ENCODE measurements around the gene ARHGAP25. TPM values are rescaled to one million over a fixed set of nuclear protein-coding genes. Genes with fewer than 3 reads are reported as not detected.

The ARHGAP25 gene
- total and polyA plus RNA-seq, 2 donors (not counting 3 experiments of a cell fraction or from before 2014, with no cell fraction given): 0.50 to 2.0 TPM

- H3K9me3 ChIP-seq (replicated peaks; ENCODE audit: control insufficient read depth, insufficient read depth, low read length): no peaks in the 10 kb centered on the region
- no peak overlapping the region for H2AFZ ChIP-seq (ENCODE audit: low read depth, low read length)
- H3K4me1 ChIP-seq (ENCODE audit: control insufficient read depth, extremely low read depth, insufficient read depth, low read length): no peaks in the 10 kb centered on the region
- no peak overlapping the region for H3K4me3 ChIP-seq (replicated peaks in 1 of 3; ENCODE audit: insufficient read depth in 1 of 3, low read depth in 1 of 3, low read length in 3 of 3)
- no peak overlapping the region for H3K4me2 ChIP-seq (ENCODE audit: insufficient read depth, low read length)
- H4K20me1 ChIP-seq (replicated peaks; ENCODE audit: control insufficient read depth, extremely low read depth, insufficient read depth, low read length): no peaks in the 10 kb centered on the region
- ChIA-PET POLR2A (no interaction called here), CTCF (interaction anchor here (0.7 to 1.3 kb wide), 3 partner anchors 9 to 237 kb away, joined by 3 to 7 read pairs (median 3); no protein-coding TSS in a partner anchor)
- no peak for TF ChIP-seq MAX (IDR thresholded peaks at IDR 0.05; ENCODE audit: insufficient read depth, insufficient read length)
- no peak for TF ChIP-seq GATA2 (IDR thresholded peaks at IDR 0.05; ENCODE audit: insufficient read depth, insufficient read length, low read depth, low read length)
- no peak for TF ChIP-seq EZH2 (IDR thresholded peaks at IDR 0.05; ENCODE audit: borderline replicate concordance, low read depth, low read length, severe bottlenecking)
- TF ChIP-seq FOS (IDR thresholded peaks at IDR 0.05; ENCODE audit: borderline replicate concordance, insufficient read depth, low read length): no peak
- TF ChIP-seq POLR2AphosphoS5 (IDR thresholded peaks at IDR 0.05; ENCODE audit: insufficient read depth, low read depth, low read length): no peak
- TF ChIP-seq MYC (IDR thresholded peaks at IDR 0.05; ENCODE audit: low read depth, low read length): no peak
- no peak for TF ChIP-seq JUN (IDR thresholded peaks at IDR 0.05; ENCODE audit: borderline replicate concordance, insufficient read depth, insufficient read length, low read depth)
- TF ChIP-seq CTCF (IDR thresholded peaks at IDR 0.05; ENCODE audit: extremely low read depth in 1 of 2, insufficient read depth in 1 of 2, low read depth in 1 of 2, low read length in 2 of 2): no peak
- no peak for TF ChIP-seq POLR2A (IDR thresholded peaks at IDR 0.05; ENCODE audit: low read depth, low read length)
- no peak overlapping the region for H3K9ac ChIP-seq (replicated peaks; ENCODE audit: extremely low read depth, insufficient read depth, low read length)
- intact Hi-C loops (cut with micrococcal nuclease): no loop called here
- FAIRE-seq (no peak), DNase-seq (ENCODE audit: low read depth, low spot score) (no peak)
- no TSS peak for BruUV-seq (replicated peaks)
- no peaks in the 10 kb centered on the region for H3K36me3 ChIP-seq (ENCODE audit: control insufficient read depth in 2 of 2, extremely low read depth in 1 of 2, insufficient read depth in 2 of 2, low read length in 2 of 2)
- no peaks in the 10 kb centered on the region for H3K9me1 ChIP-seq (replicated peaks; ENCODE audit: control insufficient read depth, extremely low read depth, insufficient read depth, low read length)
- no peak overlapping the region for H3K27ac ChIP-seq (ENCODE audit: insufficient read depth, low read depth, low read length)
- H3K79me2 ChIP-seq (ENCODE audit: control insufficient read depth, insufficient read depth, low read length): no peaks in the 10 kb centered on the region
- H3K27me3 ChIP-seq (ENCODE audit: control insufficient read depth in 2 of 2, insufficient read depth in 2 of 2, low read length in 2 of 2): peaks cover 15 to 34% of the 10 kb centered on the region in 2 experiments
- dilution Hi-C loops (cut with MboI; ENCODE audit: extremely low pct_ligation_motif_present, low sequenced_read_pairs): loop anchor here (25.0 kb wide), 1 partner anchor 213 kb away; no protein-coding TSS in a partner anchor
Measured at GRCh38 chr2:68700560-68700959, 34.1 kb upstream of the ARHGAP25 start.

All from endothelial cell of umbilical vein (primary cell).